Gastroesophageal sphincter (tissue), 4 donors: ENCODE data around the gene RSU1. TPM values are rescaled to one million over a fixed set of nuclear protein-coding genes. Genes with fewer than 3 reads are reported as not detected.

Experiments used
- ATAC-seq: fragments of 150-250 bp; one replicate; pipeline ENCODE4 v1.9.1; 2016; ENCODE audit warnings: mild to moderate bottlenecking, moderate library complexity
- H3K27ac ChIP-seq, 4 donors: fragments of 200-600 bp; sonication (generic) in 3 of 4; 1 replicate in 3 of 4; 2 replicates in 1 of 4; pipeline ENCODE4 v1.5.1; 2016 to 2019
- H3K27me3 ChIP-seq: fragments of 200-600 bp; sonication (generic); one replicate; pipeline ENCODE4 v1.5.1; 2019
- H3K36me3 ChIP-seq, 2 donors: fragments of 200-600 bp; sonication (generic); one replicate each; pipeline ENCODE4 v1.5.1; 2019; ENCODE audit warnings: control low read depth in 1 of 2
- H3K4me1 ChIP-seq, 3 donors: fragments of 200-600 bp; sonication (generic); 1 replicate in 2 of 3; 2 replicates in 1 of 3; pipeline ENCODE4 v1.5.1; 2016 to 2019; ENCODE audit warnings: control low read depth in 2 of 3
- H3K4me3 ChIP-seq, 2 donors: fragments of 200-600 bp; sonication (generic); one replicate each; pipeline ENCODE4 v1.5.1; 2019; ENCODE audit warnings: mild to moderate bottlenecking in 1 of 2, moderate library complexity in 1 of 2
- H3K9me3 ChIP-seq, 3 donors: fragments of 200-600 bp; sonication (generic); one replicate each; pipeline ENCODE4 v1.5.1; 2017 to 2019; ENCODE audit warnings: control low read depth in 2 of 3
- CTCF ChIP-seq, 4 experiments: fragments of 200-600 bp in 2 of 4; fragments of 450-650 bp in 2 of 4; sonication (generic) in 1 of 4; IDR thresholded peaks; one replicate each; pipeline ENCODE4 v1.5.1; 2017 to 2019; ENCODE audit warnings: antibody characterized with exemption in 4 of 4, mild to moderate bottlenecking in 2 of 4, moderate library complexity in 2 of 4
- EP300 ChIP-seq: sonication (generic); formaldehyde crosslinking; IDR thresholded peaks from one replicate; pipeline ENCODE4 v1.6.1; 2017; ENCODE audit warnings: antibody characterized with exemption, mild to moderate bottlenecking
- POLR2A ChIP-seq, 2 donors: fragments of 450-650 bp; IDR thresholded peaks; one replicate each; pipeline ENCODE4 v1.6.1; 2017; ENCODE audit warnings: antibody characterized with exemption in 2 of 2, mild to moderate bottlenecking in 2 of 2, moderate library complexity in 1 of 2
- POLR2AphosphoS5 ChIP-seq: sonication (generic); formaldehyde crosslinking; IDR thresholded peaks from one replicate; pipeline ENCODE4 v1.6.1; 2017; ENCODE audit warnings: antibody characterized with exemption
- WGBS, 2 donors: methylation state at CpG; one replicate each; pipeline ENCODE4 v1.1.5; 2018; ENCODE audit warnings: low coverage in 1 of 2; 5-methylcytosine and 5-hydroxymethylcytosine counted together
- total RNA-seq, 4 donors: library from RNA; depleted of rRNA; stranded (reverse); fragments of >200 nt; gene quantifications; one replicate each; pipeline ENCODE4 v1.1.0, GENCODE V29; 2016

Gene RSU1
- total RNA-seq, 4 donors from 2014 or later, result 87.0 to 149 (median 117) TPM

DNA sequence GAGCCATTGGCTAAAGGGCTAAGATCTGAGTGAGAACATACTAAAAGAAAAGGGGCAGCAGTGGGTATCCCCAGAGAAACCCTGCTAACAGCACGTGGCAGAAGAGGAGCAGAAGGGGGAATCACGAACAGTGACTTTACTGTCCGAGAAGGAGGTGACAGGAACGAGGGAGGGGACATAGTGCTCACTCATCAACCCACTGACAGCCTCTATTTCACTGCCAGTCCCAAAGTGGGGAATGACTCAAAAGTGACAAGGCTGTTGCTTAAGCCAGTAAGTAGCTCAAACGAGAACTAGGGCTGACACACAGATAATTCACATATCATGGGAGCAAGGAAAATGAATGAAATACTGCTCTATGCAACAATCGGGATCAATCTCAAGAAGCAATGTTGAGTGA, 92.7 kb downstream of the RSU1 start:
- no peak for ATAC-seq
- Histone ChIP-seq H3K36me3 (peaks cover 0 to 37% of the 10 kb centered on the region in 2 donors), H3K9me3 (no peaks in the 10 kb centered on the region), H3K4me3 (no peak overlapping the region), H3K4me1 (no peaks in the 10 kb centered on the region), H3K27ac (no peak overlapping the region), H3K27me3 (no peaks in the 10 kb centered on the region)
- no peak for TF ChIP-seq EP300
- no peak for TF ChIP-seq POLR2AphosphoS5
- no peak for TF ChIP-seq CTCF (IDR thresholded peaks at IDR 0.05)
- no peak for TF ChIP-seq POLR2A (IDR thresholded peaks at IDR 0.05)
- whole genome bisulfite sequencing, 2 donors, result 71 to 82% methylated on average over 5 to 6 of the region's 6 CpGs

DNA sequence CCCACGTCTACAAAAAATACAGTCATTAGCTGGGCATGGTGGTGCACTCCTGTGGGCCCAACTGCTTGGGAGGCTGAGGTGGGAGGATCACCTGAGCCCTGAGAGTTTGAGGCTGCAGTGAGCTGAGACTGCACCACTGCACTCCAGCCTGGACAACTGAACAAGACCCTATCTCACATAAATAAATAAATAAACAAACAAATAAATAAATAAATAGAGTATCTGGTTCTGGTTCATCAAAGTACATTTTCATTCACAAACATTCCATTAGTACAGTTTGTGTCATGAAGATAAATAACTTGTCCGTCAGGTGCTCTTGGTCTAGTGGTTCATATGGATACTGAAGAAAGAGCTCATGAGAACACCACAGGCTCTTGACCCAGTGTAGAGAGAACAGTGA, 96.4 kb downstream of the RSU1 start:
- WGBS, 2 donors, result 100% methylated on average over 1 of the region's 2 CpGs
- Histone ChIP-seq H3K4me3 (no peak overlapping the region), H3K4me1 (no peaks in the 10 kb centered on the region), H3K27ac (no peak overlapping the region), H3K27me3 (no peaks in the 10 kb centered on the region), H3K36me3 (peaks cover 0 to 27% of the 10 kb centered on the region in 2 donors), H3K9me3 (no peaks in the 10 kb centered on the region)
- TF ChIP-seq CTCF (IDR thresholded peaks at IDR 0.05) (no peak), POLR2A (IDR thresholded peaks at IDR 0.05) (no peak), POLR2AphosphoS5 (no peak), EP300 (no peak)
- no peak for ATAC-seq

- 23 to 37% methylated on average over 4 of the region's 4 CpGs for WGBS, 2 donors
- Histone ChIP-seq H3K36me3 (peaks cover 0 to 34% of the 10 kb centered on the region in 2 donors), H3K27me3 (no peaks in the 10 kb centered on the region), H3K27ac (no peak overlapping the region), H3K9me3 (peaks cover 0 to 9% (median 0%) of the 10 kb centered on the region in 3 donors), H3K4me3 (no peak overlapping the region), H3K4me1 (no peaks in the 10 kb centered on the region)
- ATAC-seq, result no peak
- TF ChIP-seq POLR2A (IDR thresholded peaks at IDR 0.05), result no peak
- no peak for TF ChIP-seq EP300
- TF ChIP-seq CTCF (IDR thresholded peaks at IDR 0.05), result no peak
- TF ChIP-seq POLR2AphosphoS5, result no peak
Observed at GRCh38 chr10:16717622-16718395, 99.4 kb downstream of the RSU1 start.

- H3K4me3 ChIP-seq, result no peak overlapping the region
- TF ChIP-seq CTCF (IDR thresholded peaks at IDR 0.05) (no peak), POLR2AphosphoS5 (no peak), POLR2A (IDR thresholded peaks at IDR 0.05) (no peak), EP300 (no peak)
- WGBS, 2 donors, result 87 to 89% methylated on average over 5 of the region's 5 CpGs
Observed at GRCh38 chr10:16716051-16716450, 101.2 kb downstream of the RSU1 start.

GRCh38 chr10:16713290-16713689, 103.9 kb downstream of the RSU1 start:
- Histone ChIP-seq H3K9me3 (peaks cover 0 to 9% (median 0%) of the 10 kb centered on the region in 3 donors), H3K36me3 (peaks cover 0 to 8% of the 10 kb centered on the region in 2 donors), H3K4me3 (no peak overlapping the region), H3K27ac (no peak overlapping the region), H3K4me1 (no peaks in the 10 kb centered on the region), H3K27me3 (no peaks in the 10 kb centered on the region)
- ATAC-seq, result no peak
- 98 to 100% methylated on average over 3 of the region's 3 CpGs for WGBS, 2 donors
- TF ChIP-seq POLR2A (IDR thresholded peaks at IDR 0.05), result no peak
- no peak for TF ChIP-seq CTCF (IDR thresholded peaks at IDR 0.05)
- TF ChIP-seq EP300, result no peak
- TF ChIP-seq POLR2AphosphoS5, result no peak

More at GRCh38 chr10:16716051-16716450, 101.2 kb downstream of the RSU1 start:
- Histone ChIP-seq H3K9me3 (peaks cover 0 to 9% (median 0%) of the 10 kb centered on the region in 3 donors), H3K36me3 (peaks cover 0 to 21% of the 10 kb centered on the region in 2 donors), H3K4me1 (no peaks in the 10 kb centered on the region), H3K27me3 (no peaks in the 10 kb centered on the region), H3K27ac (no peak overlapping the region)
- no peak for ATAC-seq
